Right renal pelvis (tissue), 4 donors: ENCODE data around the gene CERS2. TPM values are rescaled to one million over a fixed set of nuclear protein-coding genes. Genes with fewer than 3 reads are reported as not detected.

ENCODE experiments used
- DNase-seq, 4 donors: peaks; one replicate each; pipeline ENCODE4 v3.0.0-alpha.2; 2013; ENCODE audit warnings: low read depth in 4 of 4, low spot score in 3 of 4, missing footprints in 1 of 4
- polyA plus RNA-seq, 4 donors: library from polyadenylated mRNA; unstranded; fragments of 120-200 nt; gene quantifications; one replicate each; pipeline ENCODE4 v1.2.1, GENCODE V29; 2013; ENCODE audit not compliant: insufficient read length in 4 of 4

CERS2 gene
- polyA plus RNA-seq, 4 donors = 293 to 325 (median 308) TPM

DNA sequence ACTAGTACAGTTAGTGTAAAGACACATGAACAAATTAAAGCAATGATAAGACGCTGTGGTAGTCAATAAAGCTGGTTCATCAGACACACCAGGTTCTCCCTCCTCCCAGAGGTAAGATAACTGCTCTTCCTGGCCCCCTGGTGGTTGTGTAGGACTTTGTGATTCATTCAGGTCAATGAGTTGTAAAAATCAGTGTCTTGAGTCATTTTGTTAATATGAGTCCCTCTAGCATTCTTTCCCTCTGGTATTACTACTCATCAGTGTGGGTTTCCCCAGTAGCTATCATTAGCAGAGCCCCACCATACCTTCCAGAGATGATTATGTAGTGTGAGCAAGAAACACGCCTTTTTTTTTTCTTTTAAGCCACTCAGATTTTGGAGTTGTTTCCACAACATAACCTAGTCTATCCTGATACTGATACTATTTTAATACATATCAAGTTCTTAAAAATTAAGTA is 52.1 kb downstream of the CERS2 start:
- DNase-seq = peak in 2 of 4 donors; percentile 25 to 39

DNA sequence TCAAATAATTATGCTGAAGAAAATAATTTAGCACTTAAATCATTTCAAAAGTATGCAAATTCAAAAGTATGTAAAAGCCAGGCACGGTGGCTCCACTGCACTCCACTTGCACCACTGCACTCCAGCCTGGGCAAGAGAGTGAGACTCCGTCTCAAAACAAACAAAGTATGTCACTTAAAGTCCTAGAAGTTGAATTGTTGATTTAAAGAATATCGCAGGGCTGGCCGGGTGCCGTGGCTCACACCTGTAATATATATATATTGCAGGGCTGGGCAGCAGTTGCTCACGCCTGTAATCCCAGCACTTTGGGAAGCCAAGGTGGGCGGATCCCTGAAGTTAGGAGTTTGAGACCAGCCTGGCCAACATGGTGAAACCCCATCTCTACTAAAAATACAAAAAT is 57.2 kb downstream of the CERS2 start:
- DNase-seq = no peak

Other genes with a start within 250 kb of the CERS2 start
- gene CTSS, start 209.1 kb downstream of the CERS2 start, polyA plus RNA-seq = 10 to 100 TPM; 10.6 to 13.8 (median 11.6) TPM
- 10 to 100 TPM; 19.0 to 30.6 (median 25.3) TPM for gene CTSK, start 166.6 kb downstream of the CERS2 start, polyA plus RNA-seq
- gene ARNT, start 98.2 kb downstream of the CERS2 start, polyA plus RNA-seq = 10 to 100 TPM; 46.9 to 58.6 (median 56.8) TPM
- gene CTXND2, start 87.7 kb downstream of the CERS2 start, polyA plus RNA-seq = under 1 TPM in 2 of 4 donors, not detected in 2; 0.06 to 0.25 TPM
- 10 to 100 TPM; 68.1 to 77.5 (median 70.1) TPM for gene SETDB1, start 48.5 kb downstream of the CERS2 start, polyA plus RNA-seq
- 10 to 100 TPM; 12.6 to 20.2 (median 14.8) TPM for gene ANXA9, start 7.5 kb upstream of the CERS2 start, polyA plus RNA-seq
- gene MINDY1, start 32.1 kb upstream of the CERS2 start, polyA plus RNA-seq = 10 to 100 TPM; 38.7 to 47.0 (median 39.3) TPM
- gene PRUNE1, start 33.6 kb upstream of the CERS2 start, polyA plus RNA-seq = 10 to 100 TPM; 43.6 to 50.4 (median 48.6) TPM
- gene BNIPL, start 61.8 kb upstream of the CERS2 start, polyA plus RNA-seq = 1 to 10 TPM; 1.3 to 4.9 (median 2.0) TPM
- 10 to 100 TPM; 11.9 to 13.7 (median 13.2) TPM for gene C1orf56, start 72.9 kb upstream of the CERS2 start, polyA plus RNA-seq
- gene CDC42SE1, start 84.8 kb upstream of the CERS2 start, polyA plus RNA-seq = 10 to 100 TPM; 66.2 to 86.6 (median 71.3) TPM
- gene MLLT11, start 85.6 kb upstream of the CERS2 start, polyA plus RNA-seq = 10 to 100 TPM; 23.8 to 27.2 (median 26.0) TPM
- 10 to 100 TPM in 3 of 4 donors, 1 to 10 TPM in 1; 9.1 to 12.0 (median 10.8) TPM for gene GABPB2, start 95.9 kb upstream of the CERS2 start, polyA plus RNA-seq
- gene SEMA6C, start 171.8 kb upstream of the CERS2 start, polyA plus RNA-seq = 10 to 100 TPM; 24.1 to 28.9 (median 24.9) TPM
- gene TNFAIP8L2, start 181.8 kb upstream of the CERS2 start, polyA plus RNA-seq = 1 to 10 TPM; 1.2 to 1.7 (median 1.4) TPM
- 10 to 100 TPM; 16.9 to 19.1 (median 17.2) TPM for gene LYSMD1, start 191.1 kb upstream of the CERS2 start, polyA plus RNA-seq
- gene SCNM1, start 191.3 kb upstream of the CERS2 start, polyA plus RNA-seq = 10 to 100 TPM; 37.5 to 41.7 (median 38.9) TPM
- under 1 TPM; 0.73 to 0.96 (median 0.88) TPM for gene TMOD4, start 201.1 kb upstream of the CERS2 start, polyA plus RNA-seq
- 10 to 100 TPM; 63.7 to 74.7 (median 69.3) TPM for gene VPS72, start 215.4 kb upstream of the CERS2 start, polyA plus RNA-seq
- gene PIP5K1A, start 223.7 kb upstream of the CERS2 start, polyA plus RNA-seq = 10 to 100 TPM; 59.2 to 69.7 (median 63.1) TPM